GM12878 (cell line): ENCODE data around the gene PDE10A. TPM values are rescaled to one million over a fixed set of nuclear protein-coding genes. Genes with fewer than 3 reads are reported as not detected.

Experiments
- ATAC-seq: fragments of 200-7000 bp; cut with Tn5 transposase; 3 replicates; pipeline ENCODE4 v1.9.1; 2020; ENCODE audit warnings: mild to moderate bottlenecking, moderate library complexity
- BruUV-seq: library from RNA; stranded (reverse); fragments of 400-500 nt; replicated peaks from 2 replicates; lab custom pipeline; 2021; lab: Mats Ljungman, UMichigan
- CTCF ChIA-PET: fragments of 300-600 bp; sonication (Branson Sonifier 250); formaldehyde crosslinking; extraction: SDS; loops from one replicate; lab custom pipeline; 2021; ENCODE audit warnings: inconsistent platforms; lab: Yijun Ruan, JAX
- POLR2A ChIA-PET: fragments of 350-600 bp; formaldehyde crosslinking; extraction: SDS; loops from one replicate; lab custom pipeline; 2021; ENCODE audit warnings: inconsistent platforms; lab: Charles Lee
- RAD21 ChIA-PET: fragments of 300-600 bp; sonication (Branson Sonifier 250); formaldehyde crosslinking; loops from one replicate; lab custom pipeline; 2023; ENCODE audit warnings: antibody characterized with exemption; ENCODE audit not compliant: unreplicated experiment; lab: Charles Lee
- SMC1A ChIA-PET: fragments of 300-600 bp; sonication (Branson Sonifier 250); formaldehyde crosslinking; loops from one replicate; lab custom pipeline; 2023; ENCODE audit not compliant: unreplicated experiment, uncharacterized antibody; lab: Charles Lee
- DNase-seq: peaks from one replicate; pipeline ENCODE4 v3.0.0-alpha.2; 2011; ENCODE audit warnings: low read depth, low spot score
- FAIRE-seq: peaks from 3 replicates; lab custom pipeline; 2011; peaks lifted over from hg19 to GRCh38; lab: Jason Lieb, UNC
- H2AFZ ChIP-seq: 2 replicates; pipeline ENCODE4 v1.6.0; 2011; ENCODE audit warnings: low read depth, low read length, control low read depth; ENCODE audit not compliant: control insufficient read depth
- H3K27ac ChIP-seq: 2 replicates; pipeline ENCODE4 v1.5.1; 2011; ENCODE audit warnings: control low read depth; ENCODE audit not compliant: control insufficient read depth, insufficient read depth
- H3K27me3 ChIP-seq, 2 experiments: replicated peaks in 1 of 2; 2 replicates each; pipeline versions ENCODE4 v1.6.0 to v1.6.1; 2011; ENCODE audit warnings: low read length in 1 of 2; ENCODE audit not compliant: control insufficient read depth in 2 of 2, insufficient read depth in 2 of 2
- H3K36me3 ChIP-seq, 2 experiments: 2 replicates each; pipeline ENCODE4 v1.5.1; 2011; ENCODE audit warnings: low read length in 1 of 2; ENCODE audit not compliant: control insufficient read depth in 2 of 2, insufficient read depth in 2 of 2
- H3K4me1 ChIP-seq: 2 replicates; pipeline ENCODE4 v1.6.1; 2011; ENCODE audit warnings: mild to moderate bottlenecking, low read length, moderate library complexity, mixed read lengths; ENCODE audit not compliant: control insufficient read depth, insufficient read depth
- H3K4me2 ChIP-seq: 2 replicates; pipeline ENCODE4 v1.6.0; 2011; ENCODE audit warnings: control low read depth; ENCODE audit not compliant: control insufficient read depth, insufficient read depth
- H3K4me3 ChIP-seq: fragments of 200-600 bp; sonication (generic); 2 replicates; pipeline ENCODE4 v1.5.1; 2016
- H3K79me2 ChIP-seq: 2 replicates; pipeline ENCODE4 v1.6.0; 2011; ENCODE audit warnings: low read length; ENCODE audit not compliant: control insufficient read depth, insufficient read depth
- H3K9ac ChIP-seq: 2 replicates; pipeline ENCODE4 v1.8.0; 2011; ENCODE audit warnings: low read length, control low read depth, mixed read lengths; ENCODE audit not compliant: control insufficient read depth, insufficient read depth
- H3K9me3 ChIP-seq: replicated peaks from 3 replicates; pipeline ENCODE4 v1.5.1; 2011; ENCODE audit warnings: mild to moderate bottlenecking, low read length; ENCODE audit not compliant: control insufficient read depth, insufficient read depth
- H4K20me1 ChIP-seq: 2 replicates; pipeline ENCODE4 v1.6.0; 2011; ENCODE audit not compliant: control insufficient read depth, insufficient read depth
- EGR1 ChIP-seq, 2 experiments: IDR thresholded peaks; 1 replicate in 1 of 2; 2 replicates in 1 of 2; pipeline ENCODE4 v1.6.1; 2011 to 2012; ENCODE audit warnings: low read depth in 2 of 2, low read length in 2 of 2, borderline replicate concordance in 1 of 2, mild to moderate bottlenecking in 1 of 2, moderate library complexity in 1 of 2
- FOXM1 ChIP-seq: IDR thresholded peaks from 2 replicates; pipeline ENCODE4 v1.6.1; 2012; ENCODE audit warnings: low read depth, mild to moderate bottlenecking, inconsistent platforms, low read length, moderate library complexity
- IKZF1 ChIP-seq: fragments of 450-650 bp; conservative IDR thresholded peaks from 2 replicates; pipeline ENCODE4 v1.6.1; 2017; ENCODE audit warnings: antibody characterized with exemption, mild to moderate bottlenecking
- KLF5 ChIP-seq: fragments of 450-650 bp; IDR thresholded peaks from 2 replicates; pipeline ENCODE4 v1.6.1; 2014; ENCODE audit warnings: mild to moderate bottlenecking; ENCODE audit not compliant: partially characterized antibody
- SREBF1 ChIP-seq: IDR thresholded peaks from 2 replicates; pipeline ENCODE4 v1.6.1; 2012; ENCODE audit warnings: mild to moderate bottlenecking, low read length
- STAT1 ChIP-seq: fragments of 450-650 bp; conservative IDR thresholded peaks from 2 replicates; pipeline ENCODE4 v1.6.1; 2014; ENCODE audit warnings: antibody characterized with exemption, mild to moderate bottlenecking
- WRNIP1 ChIP-seq: IDR thresholded peaks from 2 replicates; pipeline ENCODE4 v1.6.1; 2011; ENCODE audit warnings: low read depth, low read length, improper control_type of control experiment, borderline replicate concordance
- WGBS: methylation state at CpG from one replicate; pipeline ENCODE4 v1.1.6; 2016; ENCODE audit warnings: low lambda C conversion rate; ENCODE audit not compliant: insufficient replicate concordance, insufficient coverage; ENCODE audit errors: missing lambda C conversion rate; 5-methylcytosine and 5-hydroxymethylcytosine counted together
- in situ Hi-C: fragments of 300-500 bp; cut with MboI; formaldehyde crosslinking; loops from 9 replicates; pipeline ENCODE4 v1.14.3; 2018; ENCODE audit warnings: mixed read lengths
- intact Hi-C: fragments of 100-400 bp; cut with micrococcal nuclease; formaldehyde crosslinking; loops from one replicate; pipeline ENCODE4 v1.14.2; 2022; ENCODE audit not compliant: unreplicated experiment
- polyA plus RNA-seq, 11 experiments: library from polyadenylated mRNA; depleted of rRNA in 4 of 11; unstranded in 6 of 11; stranded (reverse) in 5 of 11; fragments of >200 nt; fragmentation: Nextera tagmentation in 4 of 11; fragmentation: Illumina TruSeq in 1 of 11; extraction: Ambion mirVana in 4 of 11; extraction: Trizol in 1 of 11; gene quantifications; 1 replicate in 1 of 11; 2 replicates in 10 of 11; pipeline versions ENCODE4 v1.2.1 to v1.2.3, GENCODE V29; 2011 to 2016; ENCODE audit warnings: inconsistent platforms in 2 of 11, missing spikeins in 2 of 11, low read depth in 1 of 11
- total RNA-seq, 4 experiments: library from RNA; depleted of rRNA in 3 of 4; stranded (reverse); fragments of >200 nt in 3 of 4; fragmentation: Illumina TruSeq in 1 of 4; extraction: Trizol in 1 of 4; gene quantifications; 2 replicates each; pipeline versions ENCODE4 v1.2.1 to v1.2.3, GENCODE V29; 2013 to 2021
- TF ChIP-seq, protein P1 (sequence below), 3 experiments: IDR thresholded peaks in 2 of 3; conservative IDR thresholded peaks in 1 of 3; 2 replicates each; pipeline ENCODE4 v1.5.1; 2011; ENCODE audit warnings: low read depth in 3 of 3, low read length in 3 of 3, mild to moderate bottlenecking in 3 of 3, control low read depth in 2 of 3, moderate library complexity in 2 of 3, inconsistent platforms in 1 of 3, mixed read lengths in 1 of 3; ENCODE audit not compliant: control insufficient read depth in 2 of 3, insufficient read depth in 1 of 3; ENCODE audit errors: extremely low read depth in 1 of 3
- TF ChIP-seq, protein P2 (sequence below): IDR thresholded peaks from 2 replicates; pipeline ENCODE4 v1.6.1; 2011; ENCODE audit warnings: low read depth, mild to moderate bottlenecking, low read length, moderate library complexity, borderline replicate concordance; ENCODE audit errors: extremely low read depth
- TF ChIP-seq, protein P3 (sequence below): fragments of 450-650 bp; IDR thresholded peaks from 2 replicates; pipeline ENCODE4 v1.6.1; 2018; ENCODE audit warnings: mild to moderate bottlenecking, low read depth, moderate library complexity; ENCODE audit not compliant: partially characterized antibody

Gene PDE10A
- total and polyA plus RNA-seq, 10 of the 15 experiments (the other 5 are each of a cell fraction or from before 2014, with no cell fraction given) = under 0.01 to 1.3 (median 0.03) TPM; not detected in 2

DNA sequence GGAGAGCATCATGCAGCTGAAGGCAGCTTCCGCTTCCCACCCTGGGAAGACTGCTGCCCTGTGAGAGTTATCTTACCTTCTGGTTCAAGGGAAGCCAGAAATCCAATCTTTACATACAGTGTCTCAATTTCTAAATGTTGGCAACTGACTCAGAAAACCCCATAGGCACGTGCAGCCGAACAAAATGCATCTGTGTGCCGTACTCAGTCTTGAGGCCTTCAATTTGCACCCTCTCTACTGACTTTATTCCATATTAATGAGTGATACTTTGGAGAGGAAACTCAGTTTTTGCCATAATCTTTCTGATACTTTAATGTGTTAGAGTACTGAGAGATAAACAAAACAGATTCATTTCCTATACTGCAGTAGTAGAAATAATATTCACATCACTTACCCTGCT is 181.1 kb downstream of the PDE10A start:
- H3K79me2 ChIP-seq = no peaks in the 10 kb centered on the region
- intact Hi-C loops (no loop called here), in situ Hi-C loops (no loop called here)
- ChIA-PET POLR2A (interaction anchor here (0.6 kb wide), 1 partner anchor 307 kb away, joined by 3 read pairs; no protein-coding TSS in a partner anchor), CTCF (no interaction called here), RAD21 (no interaction called here), SMC1A (interaction anchor here (1.2 to 1.5 kb wide), 2 partner anchors 10 to 91 kb away, joined by 3 read pairs; no protein-coding TSS in a partner anchor)
- no peak overlapping the region for H3K4me2 ChIP-seq
- no peak overlapping the region for H3K4me3 ChIP-seq
- no TSS peak for BruUV-seq
- 25% methylated on average over 4 of the region's 4 CpGs for WGBS
- no peak overlapping the region for H3K9ac ChIP-seq
- FAIRE-seq = no peak
- TF ChIP-seq KLF5 (no peak), STAT1 (no peak), SREBF1 (no peak), WRNIP1 (no peak), IKZF1 (no peak), FOXM1 (no peak), EGR1 (IDR thresholded peaks at IDR 0.05; ENCODE audit: borderline replicate concordance in 1 of 2, low read depth in 2 of 2, low read length in 2 of 2) (no peak)
- TF ChIP-seq, protein P1, sequence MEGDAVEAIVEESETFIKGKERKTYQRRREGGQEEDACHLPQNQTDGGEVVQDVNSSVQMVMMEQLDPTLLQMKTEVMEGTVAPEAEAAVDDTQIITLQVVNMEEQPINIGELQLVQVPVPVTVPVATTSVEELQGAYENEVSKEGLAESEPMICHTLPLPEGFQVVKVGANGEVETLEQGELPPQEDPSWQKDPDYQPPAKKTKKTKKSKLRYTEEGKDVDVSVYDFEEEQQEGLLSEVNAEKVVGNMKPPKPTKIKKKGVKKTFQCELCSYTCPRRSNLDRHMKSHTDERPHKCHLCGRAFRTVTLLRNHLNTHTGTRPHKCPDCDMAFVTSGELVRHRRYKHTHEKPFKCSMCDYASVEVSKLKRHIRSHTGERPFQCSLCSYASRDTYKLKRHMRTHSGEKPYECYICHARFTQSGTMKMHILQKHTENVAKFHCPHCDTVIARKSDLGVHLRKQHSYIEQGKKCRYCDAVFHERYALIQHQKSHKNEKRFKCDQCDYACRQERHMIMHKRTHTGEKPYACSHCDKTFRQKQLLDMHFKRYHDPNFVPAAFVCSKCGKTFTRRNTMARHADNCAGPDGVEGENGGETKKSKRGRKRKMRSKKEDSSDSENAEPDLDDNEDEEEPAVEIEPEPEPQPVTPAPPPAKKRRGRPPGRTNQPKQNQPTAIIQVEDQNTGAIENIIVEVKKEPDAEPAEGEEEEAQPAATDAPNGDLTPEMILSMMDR (IDR thresholded peaks at IDR 0.05 in 2 of 3, conservative IDR thresholded peaks at IDR 0.05 in 1 of 3; ENCODE audit: control insufficient read depth in 2 of 3, extremely low read depth in 1 of 3, insufficient read depth in 1 of 3, low read depth in 3 of 3, low read length in 3 of 3) = no peak
- TF ChIP-seq, protein P2, sequence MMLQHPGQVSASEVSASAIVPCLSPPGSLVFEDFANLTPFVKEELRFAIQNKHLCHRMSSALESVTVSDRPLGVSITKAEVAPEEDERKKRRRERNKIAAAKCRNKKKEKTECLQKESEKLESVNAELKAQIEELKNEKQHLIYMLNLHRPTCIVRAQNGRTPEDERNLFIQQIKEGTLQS = no peak
- TF ChIP-seq, protein P3, sequence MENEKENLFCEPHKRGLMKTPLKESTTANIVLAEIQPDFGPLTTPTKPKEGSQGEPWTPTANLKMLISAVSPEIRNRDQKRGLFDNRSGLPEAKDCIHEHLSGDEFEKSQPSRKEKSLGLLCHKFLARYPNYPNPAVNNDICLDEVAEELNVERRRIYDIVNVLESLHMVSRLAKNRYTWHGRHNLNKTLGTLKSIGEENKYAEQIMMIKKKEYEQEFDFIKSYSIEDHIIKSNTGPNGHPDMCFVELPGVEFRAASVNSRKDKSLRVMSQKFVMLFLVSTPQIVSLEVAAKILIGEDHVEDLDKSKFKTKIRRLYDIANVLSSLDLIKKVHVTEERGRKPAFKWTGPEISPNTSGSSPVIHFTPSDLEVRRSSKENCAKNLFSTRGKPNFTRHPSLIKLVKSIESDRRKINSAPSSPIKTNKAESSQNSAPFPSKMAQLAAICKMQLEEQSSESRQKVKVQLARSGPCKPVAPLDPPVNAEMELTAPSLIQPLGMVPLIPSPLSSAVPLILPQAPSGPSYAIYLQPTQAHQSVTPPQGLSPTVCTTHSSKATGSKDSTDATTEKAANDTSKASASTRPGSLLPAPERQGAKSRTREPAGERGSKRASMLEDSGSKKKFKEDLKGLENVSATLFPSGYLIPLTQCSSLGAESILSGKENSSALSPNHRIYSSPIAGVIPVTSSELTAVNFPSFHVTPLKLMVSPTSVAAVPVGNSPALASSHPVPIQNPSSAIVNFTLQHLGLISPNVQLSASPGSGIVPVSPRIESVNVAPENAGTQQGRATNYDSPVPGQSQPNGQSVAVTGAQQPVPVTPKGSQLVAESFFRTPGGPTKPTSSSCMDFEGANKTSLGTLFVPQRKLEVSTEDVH = no peak
- no peaks in the 10 kb centered on the region for H3K36me3 ChIP-seq
- H2AFZ ChIP-seq = no peak overlapping the region
- no peak overlapping the region for H3K27ac ChIP-seq
- no peaks in the 10 kb centered on the region for H3K27me3 ChIP-seq
- DNase-seq = no peak
- no peaks in the 10 kb centered on the region for H4K20me1 ChIP-seq
- no peak for ATAC-seq
- H3K4me1 ChIP-seq = no peaks in the 10 kb centered on the region
- H3K9me3 ChIP-seq = no peaks in the 10 kb centered on the region
